ENCODE measurements around the gene GRIN2D. TPM values are rescaled to one million over a fixed set of nuclear protein-coding genes. Genes with fewer than 3 reads are reported as not detected.

The GRIN2D gene
- total RNA-seq, 1 donor from 2014 or later, result 0.17 TPM

DNA sequence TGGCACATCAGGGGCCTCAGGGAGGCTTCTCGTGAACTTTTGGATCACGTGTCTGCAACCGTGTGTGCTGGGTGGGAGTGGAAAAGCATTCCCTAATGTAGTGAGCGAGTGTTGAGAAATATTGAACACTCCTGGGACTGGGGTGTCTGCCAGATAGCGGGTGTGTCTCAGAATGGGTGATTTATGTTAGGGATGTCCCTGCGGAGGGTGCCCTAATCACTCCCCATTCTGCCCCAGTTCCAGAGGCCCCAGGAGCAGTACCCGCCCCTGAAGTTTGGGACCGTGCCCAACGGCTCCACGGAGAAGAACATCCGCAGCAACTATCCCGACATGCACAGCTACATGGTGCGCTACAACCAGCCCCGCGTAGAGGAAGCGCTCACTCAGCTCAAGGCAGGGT lies 28.1 kb downstream of the GRIN2D start:
- ATAC-seq (no peak), DNase-seq (no peak)
- intact Hi-C loops (cut with micrococcal nuclease), result no loop called here

- intact Hi-C loops (cut with micrococcal nuclease), result no loop called here
- peak; percentile 43 for ATAC-seq
- no peak for DNase-seq
Measured at GRCh38 chr19:48424694-48425219, 31.3 kb downstream of the GRIN2D start.

- DNase-seq, result no peak
- intact Hi-C loops (cut with micrococcal nuclease), result no loop called here
- ATAC-seq, result no peak
Measured at GRCh38 chr19:48428670-48429069, 35.2 kb downstream of the GRIN2D start.

DNA sequence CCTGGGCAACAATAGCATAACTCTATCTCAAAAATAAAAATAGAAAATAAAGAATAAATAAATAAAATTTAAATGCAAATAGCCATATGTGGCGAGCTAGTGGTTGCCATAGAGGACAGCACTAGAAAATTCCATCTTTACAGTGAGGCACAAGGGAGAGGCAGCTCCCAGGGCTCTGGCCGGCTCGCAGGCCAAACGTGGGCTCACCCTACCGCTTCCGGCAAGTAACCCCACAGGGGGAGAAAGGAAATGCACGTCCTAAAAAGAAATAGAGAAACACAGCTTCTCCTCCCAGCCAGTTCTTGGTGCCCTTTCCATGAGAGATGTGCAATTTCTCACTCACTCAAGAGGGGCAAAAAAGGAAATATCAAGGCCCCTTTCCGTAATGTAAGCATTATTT lies 39.9 kb downstream of the GRIN2D start:
- intact Hi-C loops (cut with micrococcal nuclease), result no loop called here
- no peak for ATAC-seq
- no peak for DNase-seq

DNA sequence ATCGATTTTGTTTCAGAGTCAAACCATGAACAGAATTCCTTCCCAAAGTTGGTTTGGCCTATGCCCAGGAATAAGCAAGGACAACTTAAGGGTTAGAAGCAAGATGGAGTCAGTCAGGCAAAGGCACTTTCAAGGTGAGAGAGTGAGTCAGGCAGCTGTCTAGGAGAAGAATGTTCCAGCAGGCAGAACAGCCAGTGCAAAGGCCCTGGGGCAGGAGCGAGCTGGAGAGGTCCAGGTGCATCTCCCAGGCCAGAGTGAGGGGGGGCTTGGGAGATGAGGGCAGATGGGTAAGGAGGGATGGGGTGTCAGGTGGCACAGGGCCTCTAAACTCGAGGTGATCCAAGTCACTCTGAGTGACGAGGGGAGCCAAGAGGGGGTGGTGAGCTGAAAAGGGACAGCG lies 43.1 kb downstream of the GRIN2D start:
- intact Hi-C loops (cut with micrococcal nuclease), result no loop called here
- ATAC-seq (no peak), DNase-seq (no peak)

- ATAC-seq (no peak), DNase-seq (no peak)
- intact Hi-C loops (cut with micrococcal nuclease), result no loop called here
Measured at GRCh38 chr19:48441360-48442050, 48.0 kb downstream of the GRIN2D start.

DNA sequence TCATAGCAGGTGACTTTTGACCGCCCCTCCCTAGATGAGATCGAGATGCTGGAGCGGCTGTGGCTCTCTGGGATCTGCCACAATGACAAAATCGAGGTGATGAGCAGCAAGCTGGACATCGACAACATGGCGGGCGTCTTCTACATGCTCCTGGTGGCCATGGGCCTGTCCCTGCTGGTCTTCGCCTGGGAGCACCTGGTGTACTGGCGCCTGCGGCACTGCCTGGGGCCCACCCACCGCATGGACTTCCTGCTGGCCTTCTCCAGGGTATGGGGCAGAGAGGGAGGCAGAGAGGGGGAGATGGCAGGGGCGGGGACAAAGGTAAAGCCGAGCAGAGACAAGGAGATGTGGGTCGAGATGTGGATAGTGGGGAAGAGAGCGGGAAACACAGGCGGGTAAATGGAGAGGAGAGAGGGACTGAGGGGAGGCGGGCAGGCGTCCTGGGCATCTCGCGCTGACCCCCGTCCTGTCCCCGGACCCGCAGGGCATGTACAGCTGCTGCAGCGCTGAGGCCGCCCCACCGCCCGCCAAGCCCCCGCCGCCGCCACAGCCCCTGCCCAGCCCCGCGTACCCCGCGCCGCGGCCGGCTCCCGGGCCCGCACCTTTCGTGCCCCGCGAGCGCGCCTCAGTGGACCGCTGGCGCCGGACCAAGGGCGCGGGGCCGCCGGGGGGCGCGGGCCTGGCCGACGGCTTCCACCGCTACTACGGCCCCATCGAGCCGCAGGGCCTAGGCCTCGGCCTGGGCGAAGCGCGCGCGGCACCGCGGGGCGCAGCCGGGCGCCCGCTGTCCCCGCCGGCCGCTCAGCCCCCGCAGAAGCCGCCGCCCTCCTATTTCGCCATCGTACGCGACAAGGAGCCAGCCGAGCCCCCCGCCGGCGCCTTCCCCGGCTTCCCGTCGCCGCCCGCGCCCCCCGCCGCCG lies 48.9 kb downstream of the GRIN2D start:
- ATAC-seq, result no peak
- no peak for DNase-seq
- intact Hi-C loops (cut with micrococcal nuclease), result no loop called here

- no peak for ATAC-seq
- intact Hi-C loops (cut with micrococcal nuclease), result no loop called here
- DNase-seq, result no peak
Measured at GRCh38 chr19:48443256-48443655, 49.8 kb downstream of the GRIN2D start.

Other genes starting within 250 kb of the GRIN2D start
- 2.8 TPM for gene LIG1, start 223.3 kb upstream of the GRIN2D start, total RNA-seq
- gene ZSWIM9, start 223.0 kb upstream of the GRIN2D start, total RNA-seq, result 7.9 TPM
- gene CARD8, start 137.8 kb upstream of the GRIN2D start, total RNA-seq, result 31.2 TPM
- 0.10 TPM for gene ZNF114, start 123.6 kb upstream of the GRIN2D start, total RNA-seq
- 33.8 TPM for gene EMP3, start 68.1 kb upstream of the GRIN2D start, total RNA-seq
- gene TMEM143, start 29.7 kb upstream of the GRIN2D start, total RNA-seq, result 110 TPM
- gene SYNGR4, start 29.3 kb upstream of the GRIN2D start, total RNA-seq, result not detected
- gene KDELR1, start 2.1 kb upstream of the GRIN2D start, total RNA-seq, result 79.4 TPM
- gene GRWD1, start 52.3 kb downstream of the GRIN2D start, total RNA-seq, result 15.7 TPM
- 0.35 TPM for gene KCNJ14, start 61.9 kb downstream of the GRIN2D start, total RNA-seq
- 33.4 TPM for gene CYTH2, start 75.7 kb downstream of the GRIN2D start, total RNA-seq
- gene LMTK3, start 118.2 kb downstream of the GRIN2D start, total RNA-seq, result 1.4 TPM
- gene SULT2B1, start 158.5 kb downstream of the GRIN2D start, total RNA-seq, result 0.35 TPM
- not detected for gene SPACA4, start 213.1 kb downstream of the GRIN2D start, total RNA-seq
- not detected for gene FAM83E, start 221.4 kb downstream of the GRIN2D start, total RNA-seq
- 554 TPM for gene RPL18, start 225.5 kb downstream of the GRIN2D start, total RNA-seq
- 7.2 TPM for gene SPHK2, start 225.8 kb downstream of the GRIN2D start, total RNA-seq
- gene DBP, start 243.7 kb downstream of the GRIN2D start, total RNA-seq, result 22.8 TPM